Muscle of back (tissue), 11 donors: ENCODE data around the gene CLDN11. TPM values are rescaled to one million over a fixed set of nuclear protein-coding genes. Genes with fewer than 3 reads are reported as not detected.
A peak's percentile ranks its signal among the peaks of the same experiment; 100 is the strongest.

Experiments
- DNase-seq, 3 donors: peaks; one replicate each; pipeline versions ENCODE4 v3.0.0 to v3.0.0-alpha.2; 2013
- polyA plus RNA-seq, 10 donors: library from polyadenylated mRNA; unstranded; fragments of 120-200 nt; gene quantifications; one replicate each; pipeline ENCODE4 v1.2.1, GENCODE V29; 2013; ENCODE audit not compliant: insufficient read length in 10 of 10

Gene CLDN11
- polyA plus RNA-seq, 10 donors, result 1.3 to 23.9 (median 2.6) TPM

DNA sequence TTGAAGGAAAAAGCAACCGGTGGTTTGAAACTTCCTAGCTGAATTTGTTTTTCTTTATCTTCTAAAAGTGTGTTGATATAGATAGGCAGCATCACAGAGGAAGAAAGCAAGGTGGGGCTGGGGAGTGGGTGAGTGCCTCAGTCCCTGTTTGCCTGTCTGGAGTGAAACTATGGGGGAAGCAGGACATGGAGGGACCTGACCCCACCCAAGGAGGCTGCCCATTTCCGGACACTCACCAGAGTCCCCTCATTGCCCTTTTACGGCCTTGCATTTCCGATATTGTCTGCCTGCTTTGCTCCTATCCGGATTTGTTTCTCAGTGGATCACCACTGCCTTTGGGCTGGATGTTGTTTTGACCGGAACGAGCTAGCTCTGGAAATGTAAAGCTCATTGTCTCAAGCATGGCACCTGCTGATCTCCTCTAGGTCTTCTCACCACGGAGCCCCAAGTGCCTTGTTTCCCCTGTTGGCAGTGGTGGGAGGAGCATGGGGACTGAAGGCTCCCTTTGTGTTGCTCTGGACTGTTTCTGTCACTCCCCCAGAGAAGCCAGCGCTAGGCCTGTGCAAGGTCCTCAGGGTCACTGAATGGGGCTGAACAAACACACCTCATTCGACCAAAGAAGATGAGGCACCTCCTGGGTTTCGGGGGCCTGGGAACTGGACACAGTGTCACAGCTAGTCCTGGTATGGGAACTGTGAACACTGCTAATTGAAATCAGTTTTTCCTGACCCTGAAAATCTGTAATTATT lies 7.0 kb downstream of the CLDN11 start:
- no peak for DNase-seq

DNA sequence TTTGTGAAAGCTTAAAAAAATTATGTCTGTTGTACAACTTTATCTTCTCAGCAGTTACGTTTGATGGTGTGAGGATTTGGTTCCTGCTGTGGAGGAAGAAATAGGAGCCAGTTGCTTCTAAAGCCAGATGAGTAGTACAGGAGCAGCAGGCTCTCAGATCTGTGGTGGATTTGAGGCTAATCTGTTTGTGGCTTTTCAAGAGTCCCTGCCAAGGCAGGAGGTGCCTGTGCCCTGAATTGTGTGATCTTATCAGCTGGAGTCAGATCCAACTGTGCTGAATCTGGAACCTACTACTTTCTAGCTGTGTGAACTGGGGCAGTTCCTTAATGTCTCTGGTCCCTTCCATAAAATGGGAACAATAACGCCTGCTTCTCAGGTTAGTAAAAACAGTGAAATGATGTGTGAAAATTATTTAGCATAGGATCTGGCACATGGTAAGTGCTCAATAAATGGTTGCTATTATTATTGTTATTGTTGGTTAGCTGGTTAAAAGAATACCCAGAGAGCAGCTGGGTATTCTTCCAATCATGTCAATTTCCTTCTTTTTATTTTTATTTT lies 7.7 kb downstream of the CLDN11 start:
- no peak for DNase-seq

DNA sequence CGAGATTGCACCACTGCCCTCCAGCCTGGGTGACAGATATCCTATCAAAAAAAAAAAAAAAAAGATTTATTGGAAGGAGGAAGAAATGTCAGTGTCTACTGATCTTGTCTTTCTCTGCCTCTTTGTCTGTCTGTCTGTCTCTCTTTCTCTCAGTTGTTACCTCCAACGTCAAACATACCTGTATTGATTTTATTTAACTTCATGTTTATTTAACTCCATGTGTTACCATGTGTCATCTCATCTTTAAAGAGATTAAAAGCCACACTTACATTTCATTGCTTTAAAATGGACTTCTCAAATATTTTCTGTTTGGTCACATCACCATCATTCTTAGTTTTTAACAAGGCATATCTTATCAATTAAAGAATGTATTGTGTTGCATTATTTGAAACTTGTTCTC lies 9.4 kb downstream of the CLDN11 start:
- no peak for DNase-seq

- peak in 1 of 3 donors; percentile 60 for DNase-seq
Observed at GRCh38 chr3:170429050-170429449, 10.4 kb downstream of the CLDN11 start.

GRCh38 chr3:170431054-170431453 lies 12.4 kb downstream of the CLDN11 start:
- DNase-seq, result no peak

- DNase-seq, result no peak
Observed at GRCh38 chr3:170432416-170432815, 13.7 kb downstream of the CLDN11 start.

GRCh38 chr3:170436697-170437096 lies 18.0 kb downstream of the CLDN11 start:
- DNase-seq, result no peak

DNA sequence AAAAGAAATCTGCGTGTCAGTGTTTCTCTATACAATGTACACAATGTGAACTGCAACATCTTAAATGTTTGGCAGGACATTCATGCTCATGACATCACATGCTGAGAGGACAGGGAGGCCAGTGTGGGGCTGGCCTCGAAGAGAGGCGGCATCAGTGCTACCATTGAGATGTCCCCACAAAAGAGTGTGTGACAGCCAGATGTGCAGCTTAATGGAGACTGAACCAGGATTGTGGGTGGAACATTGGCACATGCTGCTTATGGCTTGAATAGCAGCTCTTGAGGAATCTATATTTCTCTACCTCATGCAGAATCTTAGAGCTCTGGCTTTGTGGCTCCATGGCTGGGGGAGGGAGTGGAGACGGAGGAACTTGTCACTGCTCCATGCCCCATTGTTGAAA lies 18.5 kb downstream of the CLDN11 start:
- peak in 1 of 3 donors; percentile 13 for DNase-seq

- DNase-seq, result no peak
Observed at GRCh38 chr3:170437696-170438407, 19.2 kb downstream of the CLDN11 start.

DNA sequence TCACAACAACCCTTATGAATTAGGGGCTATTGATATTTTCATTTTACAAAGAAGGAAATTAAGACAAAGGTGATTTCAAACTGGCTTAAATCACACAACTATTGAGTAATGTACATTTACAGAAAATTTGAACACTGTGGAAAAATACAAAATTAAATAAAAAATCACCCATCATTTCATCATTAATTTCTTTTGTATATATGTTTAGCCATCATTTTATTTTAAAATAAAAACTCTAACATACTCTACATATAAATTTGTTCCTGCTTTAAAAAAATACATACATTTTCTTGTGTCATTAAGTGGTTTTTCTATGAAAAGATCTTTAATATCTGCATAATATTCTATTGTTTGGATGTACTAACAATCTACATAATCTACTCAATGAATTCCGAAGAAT lies 20.2 kb downstream of the CLDN11 start:
- DNase-seq, result no peak

DNA sequence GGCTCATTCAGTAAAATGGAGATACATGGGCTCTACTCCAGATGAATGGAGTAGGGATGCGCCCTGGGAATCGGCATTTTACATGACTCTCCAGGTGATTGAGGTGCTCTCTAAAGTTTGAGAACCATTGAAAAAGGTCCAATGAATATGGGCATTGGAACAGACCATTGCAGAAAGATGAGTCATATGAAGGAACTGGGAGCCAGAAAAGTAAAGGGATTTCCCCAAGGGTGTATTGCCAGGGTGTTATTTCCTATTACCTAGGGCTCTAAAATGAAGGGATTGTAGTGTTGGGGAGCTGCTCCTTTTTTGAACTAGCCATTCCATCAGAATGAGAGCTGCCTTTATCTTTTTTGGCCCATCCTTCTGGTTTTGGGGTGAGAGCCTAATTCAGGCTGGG lies 21.7 kb downstream of the CLDN11 start:
- DNase-seq, result no peak

GRCh38 chr3:170441412-170441811 lies 22.7 kb downstream of the CLDN11 start:
- no peak for DNase-seq

GRCh38 chr3:170442947-170443346 lies 24.3 kb downstream of the CLDN11 start:
- no peak for DNase-seq

- DNase-seq, result no peak
Observed at GRCh38 chr3:170443457-170443856, 24.8 kb downstream of the CLDN11 start.

- DNase-seq, result no peak
Observed at GRCh38 chr3:170448584-170448983, 29.9 kb downstream of the CLDN11 start.

GRCh38 chr3:170450039-170450438 lies 31.4 kb downstream of the CLDN11 start:
- DNase-seq, result no peak

DNA sequence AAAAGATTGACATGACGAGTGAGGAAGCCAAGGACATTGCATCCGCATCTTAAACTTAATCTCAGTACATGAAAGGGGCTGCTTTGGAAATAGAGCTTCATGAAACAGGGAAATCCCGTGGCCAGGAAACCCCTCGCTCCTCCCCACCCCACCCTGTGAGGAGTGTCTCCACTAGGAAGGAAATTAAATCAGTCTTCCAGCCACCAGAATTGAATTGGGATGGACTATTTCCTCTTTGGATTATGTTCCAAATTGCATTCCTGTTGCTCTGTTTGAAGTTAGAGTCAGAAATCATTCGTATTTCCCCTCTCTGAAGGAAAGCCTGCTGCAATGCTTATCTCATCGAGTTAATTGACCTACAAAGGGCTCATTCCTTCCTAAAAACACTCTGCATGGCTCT lies 35.8 kb downstream of the CLDN11 start:
- no peak for DNase-seq

DNA sequence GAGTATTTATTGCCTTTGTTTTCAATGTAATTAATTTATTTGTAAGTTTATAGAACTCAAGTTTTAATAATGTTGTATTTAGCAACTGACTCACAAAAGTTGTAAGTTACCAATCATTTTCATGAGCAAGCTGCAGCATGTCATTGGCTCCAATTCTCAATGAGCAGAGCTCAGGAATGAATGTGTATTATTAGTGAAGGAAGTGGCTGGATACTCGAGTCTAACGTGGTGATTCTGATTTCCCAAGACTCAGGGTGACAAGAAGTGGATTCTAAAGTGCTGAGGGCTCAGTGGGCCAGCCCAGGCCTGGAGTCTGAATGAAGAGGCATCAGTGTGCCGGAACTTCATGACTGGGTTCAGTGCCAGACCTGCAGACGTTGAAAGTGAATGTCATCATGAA lies 39.6 kb downstream of the CLDN11 start:
- no peak for DNase-seq

GRCh38 chr3:170463011-170463410 lies 44.3 kb downstream of the CLDN11 start:
- DNase-seq, result no peak

DNA sequence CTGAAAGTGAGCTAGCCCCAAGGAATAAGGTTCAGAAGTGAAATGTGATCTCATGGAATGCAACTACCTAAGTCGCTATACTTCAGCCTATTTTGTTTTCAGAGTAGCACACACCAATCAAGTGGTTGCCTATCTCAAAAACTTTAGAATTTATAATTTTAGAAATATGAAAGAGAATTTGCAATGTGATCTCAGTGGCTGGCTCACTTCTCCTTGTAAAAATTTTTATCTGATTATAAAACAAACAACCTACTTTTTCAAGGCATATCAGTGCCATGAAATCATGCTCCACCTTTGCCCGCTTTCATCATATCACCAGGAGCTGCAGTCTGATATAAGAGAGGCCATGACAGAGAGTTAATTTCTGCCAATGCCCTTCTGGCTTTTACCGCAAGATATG lies 47.3 kb downstream of the CLDN11 start:
- no peak for DNase-seq

DNA sequence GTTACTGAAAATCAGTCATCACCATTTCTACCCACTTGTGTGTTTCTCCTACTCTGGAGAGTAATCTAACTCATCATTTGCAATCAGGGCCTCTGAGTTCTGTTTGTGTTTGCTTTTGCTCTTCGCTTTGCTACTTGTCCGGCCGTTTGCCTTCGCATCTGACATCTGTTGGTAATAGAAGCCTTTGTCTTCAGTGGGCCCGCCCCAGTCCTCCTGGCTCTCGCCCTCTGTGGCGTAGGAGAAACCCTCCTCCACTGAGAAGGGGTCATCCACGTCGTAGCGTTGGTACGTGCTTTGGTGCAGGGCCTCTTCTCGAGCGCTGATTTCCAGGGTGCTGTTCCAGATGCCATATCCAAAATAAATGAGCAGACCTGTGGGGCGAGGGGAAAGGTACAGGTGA lies 48.3 kb downstream of the CLDN11 start:
- DNase-seq, result peak in 1 of 3 donors; percentile 24

DNA sequence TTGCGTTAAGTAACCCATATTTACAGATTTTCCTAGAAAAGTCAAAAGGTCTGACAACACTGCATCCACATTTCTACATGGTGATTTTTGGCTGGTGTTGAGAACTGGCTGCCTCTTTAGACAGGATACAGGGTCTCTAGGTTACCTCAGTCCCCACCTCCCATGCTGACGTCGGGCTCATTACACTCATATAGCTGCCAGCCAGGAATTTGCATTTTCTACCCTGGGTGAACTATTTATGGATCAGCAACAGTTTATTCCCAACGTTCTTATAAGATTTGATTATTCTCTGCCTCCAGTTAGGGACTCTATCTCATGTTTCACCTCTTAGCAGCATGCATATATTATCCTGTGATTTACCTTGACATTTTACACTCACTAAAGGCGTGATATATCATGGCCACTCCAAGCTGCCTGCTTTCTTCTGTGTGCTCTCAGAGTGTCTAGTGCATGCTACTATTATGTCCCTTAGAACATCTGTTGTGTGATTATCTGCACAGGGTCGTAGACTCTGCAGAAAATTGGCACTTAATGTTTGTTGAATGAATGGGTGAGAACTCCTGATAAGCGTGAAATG lies 49.0 kb downstream of the CLDN11 start:
- DNase-seq, result no peak
